B cell (primary cell): Measurements from ENCODE around the gene WDFY4. TPM values are rescaled to one million over a fixed set of nuclear protein-coding genes. Genes with fewer than 3 reads are reported as not detected.

ENCODE experiments used
- ATAC-seq: fragments of 200-7000 bp; cut with Tn5 transposase; one replicate; pipeline ENCODE4 v1.10.0; 2021; ENCODE audit warnings: low read depth, mild to moderate bottlenecking, moderate number of reproducible peaks, moderate library complexity
- CTCF ChIA-PET: fragments of 350-600 bp; sonication (Branson Sonifier 250); formaldehyde crosslinking; loops from one replicate; lab custom pipeline; 2021; ENCODE audit warnings: antibody characterized with exemption, inconsistent platforms; lab: Charles Lee
- POLR2A ChIA-PET: fragments of 350-600 bp; sonication (Branson Sonifier 250); formaldehyde crosslinking; loops from one replicate; lab custom pipeline; 2021; ENCODE audit warnings: antibody characterized with exemption; lab: Charles Lee
- DNase-seq: peaks from one replicate; pipeline ENCODE4 v3.0.0; 2013
- H2AFZ ChIP-seq: 2 replicates; pipeline ENCODE4 v1.6.1; 2012; ENCODE audit warnings: mild to moderate bottlenecking, low read depth, low read length; ENCODE audit not compliant: insufficient read depth, poor library complexity, severe bottlenecking
- H3K27ac ChIP-seq, 2 donors: 1 replicate in 1 of 2; 2 replicates in 1 of 2; pipeline ENCODE4 v1.5.1; 2012 to 2013; ENCODE audit warnings: low read length in 2 of 2, mild to moderate bottlenecking in 2 of 2, moderate library complexity in 1 of 2
- H3K27me3 ChIP-seq, 4 experiments: fragments of 200-600 bp in 1 of 4; sonication (generic) in 1 of 4; replicated peaks in 1 of 4; 1 replicate in 2 of 4; 2 replicates in 2 of 4; pipeline versions ENCODE4 v1.6.1 to v1.7.0; 2013 to 2016; ENCODE audit warnings: low read length in 3 of 4, mild to moderate bottlenecking in 2 of 4, mixed read lengths in 1 of 4, moderate library complexity in 1 of 4; ENCODE audit not compliant: insufficient read depth in 4 of 4, control insufficient read depth in 3 of 4; ENCODE audit errors: control extremely low read depth in 1 of 4
- H3K36me3 ChIP-seq, 2 experiments: replicated peaks in 1 of 2; 1 replicate in 1 of 2; 2 replicates in 1 of 2; pipeline versions ENCODE4 v1.6.1 to v1.7.1; 2013; ENCODE audit warnings: low read length in 1 of 2; ENCODE audit not compliant: insufficient read depth in 2 of 2, control insufficient read depth in 1 of 2; ENCODE audit errors: control extremely low read depth in 1 of 2, extremely low read depth in 1 of 2
- H3K4me1 ChIP-seq, 2 donors: fragments of 200-600 bp in 1 of 2; sonication (generic) in 1 of 2; 1 replicate in 1 of 2; 2 replicates in 1 of 2; pipeline versions ENCODE4 v1.5.1 to v1.6.1; 2013 to 2017; ENCODE audit warnings: low read length in 2 of 2; ENCODE audit not compliant: control insufficient read depth in 2 of 2, insufficient read depth in 2 of 2
- H3K4me2 ChIP-seq: replicated peaks from 2 replicates; pipeline ENCODE3; 2012; ENCODE audit warnings: mild to moderate bottlenecking, low read depth, low read length; ENCODE audit not compliant: poor library complexity, severe bottlenecking
- H3K4me3 ChIP-seq, 5 experiments: fragments of 200-600 bp in 1 of 5; sonication (generic) in 1 of 5; 1 replicate in 3 of 5; 2 replicates in 2 of 5; pipeline versions ENCODE4 v1.5.1 to v1.7.0; 2011 to 2016; ENCODE audit warnings: low read length in 4 of 5, mild to moderate bottlenecking in 4 of 5, low read depth in 2 of 5, control low read depth in 1 of 5, moderate library complexity in 1 of 5; ENCODE audit not compliant: insufficient read depth in 1 of 5; ENCODE audit errors: control extremely low read depth in 1 of 5, extremely low read depth in 1 of 5
- H3K79me2 ChIP-seq: fragments of 200-600 bp; sonication (generic); one replicate; pipeline ENCODE4 v1.6.0; 2016; ENCODE audit warnings: low read length; ENCODE audit not compliant: control insufficient read depth, insufficient read depth
- H3K9ac ChIP-seq: fragments of 200-600 bp; sonication (generic); 2 replicates; pipeline ENCODE4 v1.6.1; 2017; ENCODE audit warnings: mild to moderate bottlenecking, low read length, moderate library complexity
- H3K9me3 ChIP-seq, 3 donors: one replicate each; pipeline versions ENCODE4 v1.6.1 to v1.7.1; 2013; ENCODE audit warnings: low read length in 2 of 3; ENCODE audit not compliant: control insufficient read depth in 2 of 3, insufficient read depth in 1 of 3; ENCODE audit errors: control extremely low read depth in 1 of 3
- H4K20me1 ChIP-seq: 2 replicates; pipeline ENCODE4 v1.6.0; 2012; ENCODE audit warnings: mild to moderate bottlenecking, low read length; ENCODE audit not compliant: insufficient read depth, control insufficient read depth, poor library complexity, severe bottlenecking
- H3K27ac Mint-ChIP-seq: one replicate; pipeline ENCODE4 v1.8.0; 2021; ENCODE audit warnings: mixed read lengths
- H3K27me3 Mint-ChIP-seq: one replicate; pipeline ENCODE4 v1.8.0; 2021; ENCODE audit warnings: mixed read lengths
- H3K4me1 Mint-ChIP-seq: one replicate; pipeline ENCODE4 v1.8.0; 2021; ENCODE audit warnings: mixed read lengths
- H3K4me3 Mint-ChIP-seq: one replicate; pipeline ENCODE4 v1.8.0; 2021; ENCODE audit warnings: mixed read lengths
- H3K9me3 Mint-ChIP-seq: one replicate; pipeline ENCODE4 v1.8.0; 2022; ENCODE audit warnings: mixed read lengths; ENCODE audit not compliant: insufficient read depth
- EZH2 ChIP-seq: IDR thresholded peaks from 2 replicates; pipeline ENCODE4 v1.6.1; 2012; ENCODE audit warnings: borderline replicate concordance, low read depth, mild to moderate bottlenecking, moderate library complexity, low read length; ENCODE audit not compliant: insufficient read depth, poor library complexity, severe bottlenecking
- WGBS: methylation state at CpG from one replicate; pipeline ENCODE4 v1.1.5; 2013; ENCODE audit warnings: missing lambda C conversion rate; ENCODE audit not compliant: insufficient coverage; 5-methylcytosine and 5-hydroxymethylcytosine counted together
- intact Hi-C: fragments of 100-400 bp; cut with micrococcal nuclease; formaldehyde crosslinking; loops from one replicate; pipeline ENCODE4 v1.10.0; 2022
- polyA plus RNA-seq: library from polyadenylated mRNA; depleted of rRNA; stranded (reverse); fragments of >200 nt; gene quantifications from 2 replicates; pipeline ENCODE4 v1.2.3, GENCODE V29; 2012
- total RNA-seq, 2 donors: library from RNA; stranded (reverse); fragments of 120-200 nt in 1 of 2; gene quantifications; 1 replicate in 1 of 2; 2 replicates in 1 of 2; pipeline versions ENCODE4 v1.2.3 to v1.2.4, GENCODE V29; 2013 to 2022
- TF ChIP-seq, protein P1 (sequence below): fragments of 200-600 bp; IDR thresholded peaks from one replicate; pipeline ENCODE4 v1.8.0; 2022; ENCODE audit warnings: antibody characterized with exemption, mild to moderate bottlenecking

Gene WDFY4
- total and polyA plus RNA-seq, 2 donors (not counting 1 experiment from before 2014, with no cell fraction given), result 262 to 560 TPM

DNA sequence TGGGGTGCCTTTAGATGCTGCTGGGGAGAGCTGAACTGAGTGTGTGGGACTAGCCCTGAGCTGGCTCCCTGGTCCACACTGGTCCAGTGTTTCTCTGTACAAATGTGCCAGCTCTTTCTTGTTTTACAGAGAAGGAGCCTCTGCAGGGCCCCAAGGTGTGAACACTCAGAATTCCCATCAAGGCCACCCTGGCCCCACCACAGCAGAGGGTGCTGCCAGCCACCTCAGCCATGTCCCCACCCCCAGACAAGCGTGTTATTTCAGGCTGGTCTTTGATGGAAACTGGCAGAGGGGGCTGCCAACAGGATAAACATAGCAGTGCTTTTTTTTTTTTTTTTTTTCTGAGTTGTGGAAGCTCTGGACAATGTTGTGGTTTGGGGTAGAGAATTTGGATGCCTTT, 323.4 kb downstream of the WDFY4 start:
- TF ChIP-seq EZH2, result no peak
- TF ChIP-seq, protein P1, sequence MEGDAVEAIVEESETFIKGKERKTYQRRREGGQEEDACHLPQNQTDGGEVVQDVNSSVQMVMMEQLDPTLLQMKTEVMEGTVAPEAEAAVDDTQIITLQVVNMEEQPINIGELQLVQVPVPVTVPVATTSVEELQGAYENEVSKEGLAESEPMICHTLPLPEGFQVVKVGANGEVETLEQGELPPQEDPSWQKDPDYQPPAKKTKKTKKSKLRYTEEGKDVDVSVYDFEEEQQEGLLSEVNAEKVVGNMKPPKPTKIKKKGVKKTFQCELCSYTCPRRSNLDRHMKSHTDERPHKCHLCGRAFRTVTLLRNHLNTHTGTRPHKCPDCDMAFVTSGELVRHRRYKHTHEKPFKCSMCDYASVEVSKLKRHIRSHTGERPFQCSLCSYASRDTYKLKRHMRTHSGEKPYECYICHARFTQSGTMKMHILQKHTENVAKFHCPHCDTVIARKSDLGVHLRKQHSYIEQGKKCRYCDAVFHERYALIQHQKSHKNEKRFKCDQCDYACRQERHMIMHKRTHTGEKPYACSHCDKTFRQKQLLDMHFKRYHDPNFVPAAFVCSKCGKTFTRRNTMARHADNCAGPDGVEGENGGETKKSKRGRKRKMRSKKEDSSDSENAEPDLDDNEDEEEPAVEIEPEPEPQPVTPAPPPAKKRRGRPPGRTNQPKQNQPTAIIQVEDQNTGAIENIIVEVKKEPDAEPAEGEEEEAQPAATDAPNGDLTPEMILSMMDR, result no peak
- H3K4me1 Mint-ChIP-seq, result no peaks in the 10 kb centered on the region
- H3K9me3 ChIP-seq, result no peaks in the 10 kb centered on the region
- H3K4me3 Mint-ChIP-seq, result no peak overlapping the region
- WGBS, result no CpG with 5 or more reads among the region's 1 CpG
- intact Hi-C loops, result no loop called here
- no peak overlapping the region for H2AFZ ChIP-seq
- DNase-seq, result no peak
- H3K9ac ChIP-seq, result no peak overlapping the region
- H3K27me3 Mint-ChIP-seq, result no peaks in the 10 kb centered on the region
- H3K4me1 ChIP-seq, result no peaks in the 10 kb centered on the region
- no peak for ATAC-seq
- no peaks in the 10 kb centered on the region for H4K20me1 ChIP-seq
- no peaks in the 10 kb centered on the region for H3K27me3 ChIP-seq
- no peak overlapping the region for H3K4me2 ChIP-seq
- H3K27ac ChIP-seq, result no peak overlapping the region
- no peak overlapping the region for H3K4me3 ChIP-seq
- H3K79me2 ChIP-seq, result no peaks in the 10 kb centered on the region
- no peaks in the 10 kb centered on the region for H3K9me3 Mint-ChIP-seq
- POLR2A ChIA-PET, result no interaction called here
- H3K36me3 ChIP-seq, result no peaks in the 10 kb centered on the region
- no peak overlapping the region for H3K27ac Mint-ChIP-seq
- CTCF ChIA-PET, result interaction anchor here (1.2 kb wide), 1 partner anchor 8 kb away, joined by 3 read pairs; no protein-coding TSS in a partner anchor

DNA sequence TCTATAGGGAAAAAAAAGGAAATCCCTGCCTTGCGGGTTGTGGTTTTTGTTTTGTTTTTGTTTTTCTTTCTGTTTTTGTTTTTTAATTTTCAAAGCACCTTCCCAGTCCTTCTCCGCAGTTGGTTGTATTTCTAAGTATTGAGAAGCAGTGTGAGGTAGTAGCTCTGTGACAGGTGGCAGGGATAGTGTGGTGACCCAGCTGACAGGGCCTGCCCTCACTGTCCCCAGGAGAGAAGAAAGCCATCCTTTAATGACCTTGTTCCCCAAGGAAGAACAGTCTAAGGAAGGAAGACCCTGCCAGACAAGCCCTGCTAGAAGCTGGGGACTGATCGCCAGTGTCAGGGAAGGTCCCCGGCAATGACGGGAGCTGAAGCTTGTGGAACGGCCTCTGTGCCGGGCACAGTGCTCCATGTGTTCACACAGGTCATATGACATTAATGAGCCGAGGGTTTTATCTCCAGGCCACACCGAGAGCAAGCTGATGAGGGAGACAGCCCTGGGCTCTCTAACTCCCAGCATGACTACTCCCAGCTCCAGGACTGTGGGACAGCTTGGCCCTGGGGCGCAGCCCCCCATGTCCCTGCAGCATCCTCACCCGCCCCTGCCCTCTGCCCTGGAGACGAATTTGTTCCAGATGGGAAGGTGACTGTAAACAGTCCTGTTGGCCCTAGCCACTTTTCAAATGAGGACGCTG, 324.0 kb downstream of the WDFY4 start:
- Mint-ChIP-seq H3K4me1 (no peaks in the 10 kb centered on the region), H3K27me3 (peaks cover 3% of the 10 kb centered on the region), H3K27ac (no peak overlapping the region), H3K9me3 (no peaks in the 10 kb centered on the region), H3K4me3 (no peak overlapping the region)
- no peak overlapping the region for H3K9ac ChIP-seq
- intact Hi-C loops, result no loop called here
- ChIA-PET POLR2A (no interaction called here), CTCF (interaction anchor here (1.2 kb wide), 1 partner anchor 8 kb away, joined by 3 read pairs; no protein-coding TSS in a partner anchor)
- H3K27ac ChIP-seq, result no peak overlapping the region
- H4K20me1 ChIP-seq, result no peaks in the 10 kb centered on the region
- no peaks in the 10 kb centered on the region for H3K9me3 ChIP-seq
- TF ChIP-seq, protein P1, result no peak
- no peak for TF ChIP-seq EZH2
- no peak overlapping the region for H3K4me2 ChIP-seq
- no peak for ATAC-seq
- H3K79me2 ChIP-seq, result no peaks in the 10 kb centered on the region
- no peak overlapping the region for H3K4me3 ChIP-seq
- no peaks in the 10 kb centered on the region for H3K36me3 ChIP-seq
- WGBS, result 97% methylated on average over 9 of the region's 13 CpGs
- no peak for DNase-seq
- no peaks in the 10 kb centered on the region for H3K4me1 ChIP-seq
- H3K27me3 ChIP-seq, result no peaks in the 10 kb centered on the region
- no peak overlapping the region for H2AFZ ChIP-seq
